PC-3 (cell line): ENCODE data around the gene AP2M1. TPM values are rescaled to one million over a fixed set of nuclear protein-coding genes. Genes with fewer than 3 reads are reported as not detected.

Experiments used
- ATAC-seq: fragments of 200-7000 bp; cut with Tn5 transposase; 2 replicates; pipeline ENCODE4 v1.9.1; 2020; ENCODE audit warnings: mild to moderate bottlenecking, moderate library complexity
- BruUV-seq: library from RNA; stranded (reverse); fragments of 400-500 nt; replicated peaks from 2 replicates; lab custom pipeline; 2021; lab: Mats Ljungman, UMichigan
- CTCF ChIA-PET: fragments of 300-600 bp; sonication (Branson Sonifier 250); formaldehyde crosslinking; loops from one replicate; lab custom pipeline; 2022; ENCODE audit warnings: antibody characterized with exemption; lab: Charles Lee
- POLR2A ChIA-PET: fragments of 300-600 bp; sonication (Branson Sonifier 250); formaldehyde crosslinking; loops from one replicate; lab custom pipeline; 2022; ENCODE audit warnings: antibody characterized with exemption; ENCODE audit not compliant: unreplicated experiment; lab: Charles Lee
- DNase-seq: peaks from one replicate; pipeline ENCODE4 v3.0.0-alpha.2; 2015
- H2AFZ ChIP-seq: fragments of 300-600 bp; sonication (generic); 2 replicates; pipeline ENCODE4 v1.6.0; 2016; ENCODE audit warnings: antibody characterized with exemption, low read length
- H3F3A ChIP-seq: fragments of 300-600 bp; sonication (generic); one replicate; pipeline ENCODE4 v1.6.0; 2017; ENCODE audit warnings: antibody characterized with exemption, low read length, control low read depth, mild to moderate bottlenecking; ENCODE audit not compliant: unreplicated experiment
- H3K27ac ChIP-seq: fragments of 300-600 bp; sonication (generic); 2 replicates; pipeline ENCODE4 v1.5.1; 2016; ENCODE audit warnings: mild to moderate bottlenecking, low read length
- H3K27me3 ChIP-seq: fragments of 300-600 bp; sonication (generic); 2 replicates; pipeline ENCODE4 v1.6.1; 2016; ENCODE audit warnings: low read length, mixed read lengths
- H3K36me3 ChIP-seq: fragments of 300-600 bp; sonication (generic); 2 replicates; pipeline ENCODE4 v1.6.1; 2016; ENCODE audit warnings: low read depth, mixed run types, low read length, mixed read lengths
- H3K4me1 ChIP-seq: fragments of 300-600 bp; sonication (generic); 2 replicates; pipeline ENCODE4 v1.5.1; 2016; ENCODE audit warnings: low read length; ENCODE audit not compliant: insufficient read depth
- H3K4me2 ChIP-seq: fragments of 300-600 bp; sonication (generic); 2 replicates; pipeline ENCODE4 v1.6.0; 2016; ENCODE audit warnings: low read length
- H3K4me3 ChIP-seq: fragments of 300-600 bp; sonication (generic); 2 replicates; pipeline ENCODE4 v1.5.1; 2016; ENCODE audit warnings: mild to moderate bottlenecking, low read length, mixed read lengths
- H3K79me2 ChIP-seq: fragments of 300-600 bp; sonication (generic); 2 replicates; pipeline ENCODE4 v1.6.1; 2017; ENCODE audit warnings: low read length, mixed read lengths
- H3K9ac ChIP-seq: fragments of 300-600 bp; sonication (generic); 2 replicates; pipeline ENCODE4 v1.6.0; 2016; ENCODE audit warnings: mild to moderate bottlenecking, low read length
- H3K9me2 ChIP-seq: fragments of 300-600 bp; sonication (generic); replicated peaks from 2 replicates; pipeline ENCODE4 v1.6.1; 2016; ENCODE audit warnings: mixed run types, low read length, mixed read lengths
- H3K9me3 ChIP-seq: fragments of 300-600 bp; sonication (generic); 2 replicates; pipeline ENCODE4 v1.6.1; 2016; ENCODE audit warnings: low read length, mixed read lengths
- H4K20me1 ChIP-seq: fragments of 300-600 bp; sonication (generic); 2 replicates; pipeline ENCODE4 v1.6.1; 2016; ENCODE audit warnings: low read length, mixed read lengths
- CTCF ChIP-seq: fragments of 300-600 bp; sonication (generic); conservative IDR thresholded peaks from 2 replicates; pipeline ENCODE4 v1.5.1; 2017; ENCODE audit warnings: antibody characterized with exemption, low read depth, mild to moderate bottlenecking, low read length
- EZH2 ChIP-seq: fragments of 300-600 bp; sonication (generic); IDR thresholded peaks from one replicate; pipeline ENCODE4 v1.6.1; 2017; ENCODE audit warnings: antibody characterized with exemption, mild to moderate bottlenecking, low read length; ENCODE audit not compliant: unreplicated experiment
- EZH2phosphoT487 ChIP-seq: fragments of 300-600 bp; sonication (generic); IDR thresholded peaks from 2 replicates; pipeline ENCODE4 v1.6.1; 2018; ENCODE audit warnings: mild to moderate bottlenecking, antibody characterized with exemption, low read length, borderline replicate concordance
- intact Hi-C: fragments of 100-400 bp; cut with micrococcal nuclease; formaldehyde crosslinking; loops from 2 replicates; pipeline ENCODE4 v1.9.0; 2023
- total RNA-seq: library from RNA; depleted of rRNA; stranded (reverse); fragments of >200 nt; gene quantifications from 2 replicates; pipeline ENCODE4 v1.2.3, GENCODE V29; 2014

The AP2M1 gene
- total RNA-seq, 1 experiment from 2014 or later = 522 TPM

DNA sequence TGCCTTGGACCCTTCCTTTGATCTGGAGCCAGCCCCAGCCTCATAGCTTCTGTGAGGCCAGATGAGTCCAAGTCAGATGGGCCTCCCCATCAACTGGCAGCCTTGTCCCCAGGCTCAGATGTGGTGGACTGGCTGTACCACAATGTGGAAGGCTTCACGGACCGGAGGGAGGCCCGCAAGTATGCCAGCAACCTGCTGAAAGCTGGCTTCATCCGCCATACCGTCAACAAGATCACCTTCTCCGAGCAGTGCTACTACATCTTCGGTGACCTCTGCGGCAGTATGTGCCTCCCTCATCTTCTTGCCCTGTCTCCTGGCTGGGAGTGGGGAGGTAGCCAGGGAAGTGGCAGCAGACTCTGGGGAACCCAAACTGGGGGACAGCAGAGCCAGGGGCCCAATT, 6.9 kb upstream of the AP2M1 start:
- CTCF ChIA-PET = no interaction called here
- no peak for TF ChIP-seq CTCF
- no peak for TF ChIP-seq EZH2phosphoT487
- no peak for TF ChIP-seq EZH2
- BruUV-seq = no TSS peak
- Histone ChIP-seq H3K27me3 (no peaks in the 10 kb centered on the region), H3K36me3 (peaks cover 33% of the 10 kb centered on the region), H3F3A (no peaks in the 10 kb centered on the region), H3K79me2 (peaks cover 5% of the 10 kb centered on the region; the same call in 1 of the 2 replicates), H3K9me2 (no peaks in the 10 kb centered on the region), H3K4me2 (no peak overlapping the region), H3K4me3 (no peak overlapping the region), H3K9ac (no peak overlapping the region), H2AFZ (no peak overlapping the region), H3K4me1 (peaks cover 33% of the 10 kb centered on the region), H3K9me3 (no peaks in the 10 kb centered on the region), H3K27ac (peak overlapping the region; percentile 89), H4K20me1 (no peaks in the 10 kb centered on the region)
- intact Hi-C loops = no loop called here
- no peak for DNase-seq
- no peak for ATAC-seq
- POLR2A ChIA-PET = no interaction called here

DNA sequence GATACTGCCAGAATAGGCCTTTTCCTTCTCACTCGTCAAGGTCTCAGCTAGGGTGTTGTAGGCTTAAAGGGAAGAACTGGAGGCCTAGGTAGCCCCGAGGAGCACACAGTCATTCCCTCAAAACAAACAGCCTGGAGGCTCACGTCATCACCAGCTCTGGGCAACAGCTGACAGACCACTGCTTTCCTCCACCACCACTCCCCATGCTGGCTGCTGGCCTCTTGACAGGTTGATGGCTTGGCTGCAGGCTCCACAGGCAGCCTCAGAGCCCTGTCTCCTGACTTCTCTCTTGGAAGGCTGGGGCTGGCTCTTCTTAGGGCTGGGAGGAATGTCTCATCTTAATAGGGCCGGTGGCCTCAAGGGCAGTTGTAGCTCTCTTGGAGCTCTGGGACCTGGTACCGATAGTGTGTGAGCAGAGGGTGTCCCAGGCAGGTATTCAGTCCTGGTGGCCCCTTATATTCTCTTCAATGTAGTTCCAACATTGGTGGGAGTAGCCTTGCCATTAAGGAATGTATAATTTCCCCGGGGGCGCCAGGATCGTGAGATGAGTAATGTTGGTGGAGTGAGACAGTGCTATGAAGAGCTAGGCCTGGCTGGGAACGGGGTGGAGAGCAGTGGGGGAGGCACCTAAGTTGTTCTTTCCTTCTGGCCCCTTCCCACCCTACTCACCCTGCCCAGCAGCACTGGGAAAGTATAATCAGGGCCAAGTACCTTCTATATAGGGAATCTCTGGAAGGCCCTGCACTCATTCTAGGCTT, 6.1 kb upstream of the AP2M1 start:
- Histone ChIP-seq H3F3A (no peaks in the 10 kb centered on the region), H3K4me2 (peak overlapping the region; percentile 52), H3K27me3 (no peaks in the 10 kb centered on the region), H3K4me3 (no peak overlapping the region), H3K79me2 (no peaks in the 10 kb centered on the region), H4K20me1 (no peaks in the 10 kb centered on the region), H3K9ac (peak overlapping the region; percentile 43; the same call in 1 of the 2 replicates), H2AFZ (no peak overlapping the region), H3K27ac (peak overlapping the region; percentile 89), H3K36me3 (peaks cover 33% of the 10 kb centered on the region), H3K9me2 (no peaks in the 10 kb centered on the region), H3K9me3 (no peaks in the 10 kb centered on the region), H3K4me1 (peaks cover 33% of the 10 kb centered on the region)
- DNase-seq (peak; percentile 72), ATAC-seq (peak; percentile 66)
- ChIA-PET CTCF (no interaction called here), POLR2A (no interaction called here)
- BruUV-seq = no TSS peak
- intact Hi-C loops = no loop called here
- TF ChIP-seq CTCF (no peak), EZH2 (no peak), EZH2phosphoT487 (no peak)
